ENCODE data around the gene DUOX1.

GRCh38 chr15:45112591-45113379 is 17.0 kb upstream of the DUOX1 start:
- TF ChIP-seq, protein P1, sequence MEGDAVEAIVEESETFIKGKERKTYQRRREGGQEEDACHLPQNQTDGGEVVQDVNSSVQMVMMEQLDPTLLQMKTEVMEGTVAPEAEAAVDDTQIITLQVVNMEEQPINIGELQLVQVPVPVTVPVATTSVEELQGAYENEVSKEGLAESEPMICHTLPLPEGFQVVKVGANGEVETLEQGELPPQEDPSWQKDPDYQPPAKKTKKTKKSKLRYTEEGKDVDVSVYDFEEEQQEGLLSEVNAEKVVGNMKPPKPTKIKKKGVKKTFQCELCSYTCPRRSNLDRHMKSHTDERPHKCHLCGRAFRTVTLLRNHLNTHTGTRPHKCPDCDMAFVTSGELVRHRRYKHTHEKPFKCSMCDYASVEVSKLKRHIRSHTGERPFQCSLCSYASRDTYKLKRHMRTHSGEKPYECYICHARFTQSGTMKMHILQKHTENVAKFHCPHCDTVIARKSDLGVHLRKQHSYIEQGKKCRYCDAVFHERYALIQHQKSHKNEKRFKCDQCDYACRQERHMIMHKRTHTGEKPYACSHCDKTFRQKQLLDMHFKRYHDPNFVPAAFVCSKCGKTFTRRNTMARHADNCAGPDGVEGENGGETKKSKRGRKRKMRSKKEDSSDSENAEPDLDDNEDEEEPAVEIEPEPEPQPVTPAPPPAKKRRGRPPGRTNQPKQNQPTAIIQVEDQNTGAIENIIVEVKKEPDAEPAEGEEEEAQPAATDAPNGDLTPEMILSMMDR (IDR thresholded peaks at IDR 0.05; ENCODE audit: extremely low read depth in 1 of 2, insufficient read depth in 1 of 2, low read depth in 1 of 2, low read length in 2 of 2), result no peak
- TF ChIP-seq JUN (IDR thresholded peaks at IDR 0.05; ENCODE audit: borderline replicate concordance, insufficient read depth, insufficient read length, low read depth) (no peak), MYC (IDR thresholded peaks at IDR 0.05; ENCODE audit: low read depth, low read length) (no peak), EZH2 (IDR thresholded peaks at IDR 0.05; ENCODE audit: borderline replicate concordance, low read depth, low read length, severe bottlenecking) (peak; percentile 96), POLR2AphosphoS5 (IDR thresholded peaks at IDR 0.05; ENCODE audit: insufficient read depth, low read depth, low read length) (no peak), MAX (IDR thresholded peaks at IDR 0.05; ENCODE audit: insufficient read depth, insufficient read length) (no peak), POLR2A (IDR thresholded peaks at IDR 0.05; ENCODE audit: low read depth, low read length) (no peak), GATA2 (IDR thresholded peaks at IDR 0.05; ENCODE audit: insufficient read depth, insufficient read length, low read depth, low read length) (no peak), FOS (IDR thresholded peaks at IDR 0.05; ENCODE audit: borderline replicate concordance, insufficient read depth, low read length) (no peak)
